ENCODE results near the gene MACROD2.

Gene MACROD2

GRCh38 chr20:14295238-14295637 is 299.9 kb downstream of the MACROD2 start:
- H3K4me3 ChIP-seq (ENCODE audit: control insufficient read depth, low read depth, low read length) = no peak overlapping the region
- no peak for TF ChIP-seq CTCF (conservative IDR thresholded peaks at IDR 0.05; ENCODE audit: control insufficient read depth, insufficient read depth, low read depth, low read length)
- DNase-seq (ENCODE audit: low read depth) = no peak

DNA sequence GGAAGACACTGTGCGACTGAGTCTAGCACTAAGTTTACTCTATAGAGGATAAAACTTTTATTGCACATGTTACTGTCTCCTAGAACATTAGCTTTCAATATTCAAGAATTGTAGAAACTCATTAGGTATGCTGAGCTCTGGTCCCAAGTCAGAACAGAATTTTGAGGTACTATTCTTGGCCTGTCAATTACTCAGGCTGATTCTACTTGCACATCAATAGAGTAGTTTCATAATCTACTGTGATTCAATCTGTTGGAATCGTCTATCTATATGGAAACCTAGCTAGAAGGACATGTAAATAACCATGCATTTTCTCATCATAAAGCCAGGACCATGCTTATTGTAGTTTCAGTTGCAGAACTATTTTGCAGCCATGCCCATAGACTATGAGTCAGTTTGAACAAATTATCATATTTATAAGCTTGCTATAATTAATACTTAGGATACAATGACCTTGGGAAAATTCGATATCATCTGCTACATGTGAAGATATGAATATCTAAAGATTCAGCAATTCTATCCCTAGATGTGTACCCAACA is 300.5 kb downstream of the MACROD2 start:
- TF ChIP-seq CTCF (conservative IDR thresholded peaks at IDR 0.05; ENCODE audit: control insufficient read depth, insufficient read depth, low read depth, low read length) = no peak
- H3K4me3 ChIP-seq (ENCODE audit: control insufficient read depth, low read depth, low read length) = no peak overlapping the region
- no peak for DNase-seq (ENCODE audit: low read depth)

- TF ChIP-seq CTCF (conservative IDR thresholded peaks at IDR 0.05; ENCODE audit: control insufficient read depth, insufficient read depth, low read depth, low read length) = no peak
- no peak for DNase-seq (ENCODE audit: low read depth)
- H3K4me3 ChIP-seq (ENCODE audit: control insufficient read depth, low read depth, low read length) = no peak overlapping the region
These were observed 304.5 kb downstream of the MACROD2 start for GRCh38 chr20:14299831-14300230.

DNA sequence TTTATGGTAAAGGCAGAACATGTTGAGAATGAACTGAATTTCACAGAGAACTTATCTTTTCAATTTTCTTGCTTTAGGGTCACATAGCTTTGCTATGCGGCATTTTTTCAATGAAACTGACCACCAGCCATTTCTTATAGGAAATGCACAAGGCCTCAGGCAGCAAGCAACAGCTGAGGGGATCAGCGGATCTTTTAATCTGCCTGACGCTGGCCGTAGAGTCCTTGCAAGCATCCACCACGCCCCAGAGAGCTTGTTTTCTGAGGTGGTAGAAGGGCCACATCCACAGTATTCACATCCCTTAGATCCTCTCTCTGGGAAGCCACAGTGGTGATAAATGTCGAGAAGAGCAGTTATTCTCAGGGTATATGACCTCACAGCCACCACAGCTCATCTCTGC is 307.8 kb downstream of the MACROD2 start:
- no peak for DNase-seq (ENCODE audit: low read depth)
- no peak overlapping the region for H3K4me3 ChIP-seq (ENCODE audit: control insufficient read depth, low read depth, low read length)
- TF ChIP-seq CTCF (conservative IDR thresholded peaks at IDR 0.05; ENCODE audit: control insufficient read depth, insufficient read depth, low read depth, low read length) = no peak

- no peak overlapping the region for H3K4me3 ChIP-seq (ENCODE audit: control insufficient read depth, low read depth, low read length)
- DNase-seq (ENCODE audit: low read depth) = no peak
- no peak for TF ChIP-seq CTCF (conservative IDR thresholded peaks at IDR 0.05; ENCODE audit: control insufficient read depth, insufficient read depth, low read depth, low read length)
These were observed 308.3 kb downstream of the MACROD2 start for GRCh38 chr20:14303651-14304050.

DNA sequence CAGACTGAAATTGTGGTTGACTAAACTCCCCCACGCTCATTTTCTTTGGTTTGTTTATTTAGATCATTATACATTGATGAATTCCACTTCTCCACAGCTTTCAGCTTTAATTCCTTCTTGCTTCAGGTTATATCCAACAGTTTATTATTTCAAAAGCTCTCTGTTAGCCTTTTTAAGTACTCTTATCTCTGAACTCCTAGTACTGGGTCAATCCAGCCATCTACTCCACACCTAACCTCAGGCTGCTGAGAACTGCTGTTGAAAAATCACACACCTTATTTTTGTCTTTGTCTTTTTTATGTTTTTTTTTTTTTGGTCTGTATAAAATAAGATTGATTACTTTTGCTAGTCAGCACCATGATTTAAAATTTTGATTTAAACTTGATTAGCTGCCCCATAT is 309.2 kb downstream of the MACROD2 start:
- no peak for DNase-seq (ENCODE audit: low read depth)
- H3K4me3 ChIP-seq (ENCODE audit: control insufficient read depth, low read depth, low read length) = no peak overlapping the region
- TF ChIP-seq CTCF (conservative IDR thresholded peaks at IDR 0.05; ENCODE audit: control insufficient read depth, insufficient read depth, low read depth, low read length) = no peak

DNA sequence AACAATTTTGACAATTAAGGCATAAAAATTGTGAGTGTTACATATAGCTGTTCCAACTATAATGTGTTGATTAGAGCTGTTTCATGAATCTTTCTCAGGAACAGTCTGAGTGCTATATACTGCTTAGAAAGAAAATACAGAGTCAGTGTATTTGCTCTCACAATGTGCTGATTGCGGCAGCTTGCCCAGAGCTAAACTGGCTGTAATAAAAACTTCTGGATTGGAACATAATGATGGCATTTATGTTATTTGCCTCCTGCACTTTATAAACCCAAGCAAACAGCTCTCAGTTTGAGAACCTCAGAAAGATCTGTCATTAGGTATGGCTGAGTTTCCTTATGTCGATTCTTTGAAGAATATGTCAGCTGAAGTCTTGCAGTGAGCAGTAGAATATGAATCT is 312.6 kb downstream of the MACROD2 start:
- no peak for TF ChIP-seq CTCF (conservative IDR thresholded peaks at IDR 0.05; ENCODE audit: control insufficient read depth, insufficient read depth, low read depth, low read length)
- no peak for DNase-seq (ENCODE audit: low read depth)
- H3K4me3 ChIP-seq (ENCODE audit: control insufficient read depth, low read depth, low read length) = no peak overlapping the region
